GM12872 (cell line): ENCODE data around the gene EIF2B4.

Experiments used
- CTCF ChIP-seq: IDR thresholded peaks from 3 replicates; pipeline ENCODE4 v1.5.1; 2011; ENCODE audit warnings: low read depth, mild to moderate bottlenecking, low read length, moderate library complexity; ENCODE audit not compliant: insufficient read depth

The EIF2B4 gene

GRCh38 chr2:27370026-27370815, at the start of gene EIF2B4, which contains the start of gene SNX17:
Gene EIF2B4 (minus strand): TSS chr2:27370338. CDS start chr2:27370314, 24 bp downstream.
Gene SNX17 (plus strand): TSS chr2:27370616. CDS start chr2:27370744, 128 bp downstream.
- TF ChIP-seq CTCF = peak; percentile 75

- TF ChIP-seq CTCF = no peak
Measured at GRCh38 chr2:27416151-27416550, 46.0 kb upstream of the EIF2B4 start.

- TF ChIP-seq CTCF = no peak
Measured at GRCh38 chr2:27412419-27413152, 42.4 kb upstream of the EIF2B4 start.

GRCh38 chr2:27409321-27410073, 39.4 kb upstream of the EIF2B4 start, which contains the start of gene PPM1G:
Gene PPM1G (minus strand): TSS chr2:27409591. CDS start chr2:27409422, 169 bp downstream.
- no peak for TF ChIP-seq CTCF

GRCh38 chr2:27408601-27409320, 38.6 kb upstream of the EIF2B4 start:
- TF ChIP-seq CTCF = no peak

GRCh38 chr2:27407798-27408491, 37.8 kb upstream of the EIF2B4 start:
- peak; percentile 39; the same call in 2 of the 3 replicates for TF ChIP-seq CTCF
